IMR-90 (cell line): Measurements from ENCODE around the gene CLASP1.

Source experiments
- BHLHE40 ChIP-seq: fragments of 150-350 bp; IDR thresholded peaks from 2 replicates; pipeline ENCODE4 v1.6.1; 2016; ENCODE audit warnings: mild to moderate bottlenecking, low read depth, low read length
- CHD1 ChIP-seq: IDR thresholded peaks from 2 replicates; pipeline ENCODE4 v1.6.1; 2012; ENCODE audit warnings: low read depth, low read length, improper control_type of control experiment
- MAZ ChIP-seq: IDR thresholded peaks from 2 replicates; pipeline ENCODE4 v1.6.1; 2012; ENCODE audit warnings: low read depth, mild to moderate bottlenecking, low read length, improper control_type of control experiment, moderate library complexity, borderline replicate concordance
- MXI1 ChIP-seq: IDR thresholded peaks from 2 replicates; pipeline ENCODE4 v1.6.1; 2012; ENCODE audit warnings: low read depth, mild to moderate bottlenecking, low read length, moderate library complexity, borderline replicate concordance
- NFE2L2 ChIP-seq: fragments of 150-350 bp; IDR thresholded peaks from 2 replicates; pipeline ENCODE4 v1.6.1; 2016; ENCODE audit warnings: low read depth, mild to moderate bottlenecking, low read length
- POLR2A ChIP-seq: IDR thresholded peaks from 2 replicates; pipeline ENCODE4 v1.6.1; 2012; ENCODE audit warnings: mild to moderate bottlenecking, low read depth, low read length
- RAD21 ChIP-seq: IDR thresholded peaks from 2 replicates; pipeline ENCODE4 v1.6.1; 2012; ENCODE audit warnings: low read length, improper control_type of control experiment
- TF ChIP-seq, protein P1 (sequence below): conservative IDR thresholded peaks from 2 replicates; pipeline ENCODE4 v1.5.1; 2012; ENCODE audit warnings: mild to moderate bottlenecking, low read depth, low read length, improper control_type of control experiment
- TF ChIP-seq, protein P2 (sequence below): fragments of 150-350 bp; IDR thresholded peaks from 2 replicates; pipeline ENCODE4 v1.6.1; 2016; ENCODE audit warnings: low read depth, mild to moderate bottlenecking, low read length, moderate library complexity, borderline replicate concordance

DNA sequence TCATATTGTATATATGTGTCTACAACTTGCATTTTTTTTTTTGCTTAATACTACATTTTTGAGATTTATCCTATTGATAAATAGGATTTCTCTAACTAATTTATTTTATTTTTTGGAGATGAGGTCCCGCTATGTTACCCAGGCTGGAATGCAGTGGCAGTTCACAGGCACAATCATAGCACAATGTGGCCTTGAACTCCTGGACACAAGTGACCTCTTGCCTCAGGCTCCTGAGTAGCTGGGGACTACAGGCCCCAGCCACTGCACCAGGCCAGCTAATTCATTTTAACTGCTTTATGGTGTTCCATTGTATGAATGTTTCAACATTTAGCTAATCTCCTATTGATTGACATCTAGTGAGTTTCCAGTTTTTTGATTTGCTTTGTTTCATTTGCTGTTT is 16.8 kb upstream of the CLASP1 start:
- TF ChIP-seq, protein P1, sequence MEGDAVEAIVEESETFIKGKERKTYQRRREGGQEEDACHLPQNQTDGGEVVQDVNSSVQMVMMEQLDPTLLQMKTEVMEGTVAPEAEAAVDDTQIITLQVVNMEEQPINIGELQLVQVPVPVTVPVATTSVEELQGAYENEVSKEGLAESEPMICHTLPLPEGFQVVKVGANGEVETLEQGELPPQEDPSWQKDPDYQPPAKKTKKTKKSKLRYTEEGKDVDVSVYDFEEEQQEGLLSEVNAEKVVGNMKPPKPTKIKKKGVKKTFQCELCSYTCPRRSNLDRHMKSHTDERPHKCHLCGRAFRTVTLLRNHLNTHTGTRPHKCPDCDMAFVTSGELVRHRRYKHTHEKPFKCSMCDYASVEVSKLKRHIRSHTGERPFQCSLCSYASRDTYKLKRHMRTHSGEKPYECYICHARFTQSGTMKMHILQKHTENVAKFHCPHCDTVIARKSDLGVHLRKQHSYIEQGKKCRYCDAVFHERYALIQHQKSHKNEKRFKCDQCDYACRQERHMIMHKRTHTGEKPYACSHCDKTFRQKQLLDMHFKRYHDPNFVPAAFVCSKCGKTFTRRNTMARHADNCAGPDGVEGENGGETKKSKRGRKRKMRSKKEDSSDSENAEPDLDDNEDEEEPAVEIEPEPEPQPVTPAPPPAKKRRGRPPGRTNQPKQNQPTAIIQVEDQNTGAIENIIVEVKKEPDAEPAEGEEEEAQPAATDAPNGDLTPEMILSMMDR = no peak
- TF ChIP-seq RAD21 (no peak), POLR2A (no peak), MXI1 (no peak), BHLHE40 (no peak), MAZ (no peak), NFE2L2 (no peak), CHD1 (no peak)
- TF ChIP-seq, protein P2, sequence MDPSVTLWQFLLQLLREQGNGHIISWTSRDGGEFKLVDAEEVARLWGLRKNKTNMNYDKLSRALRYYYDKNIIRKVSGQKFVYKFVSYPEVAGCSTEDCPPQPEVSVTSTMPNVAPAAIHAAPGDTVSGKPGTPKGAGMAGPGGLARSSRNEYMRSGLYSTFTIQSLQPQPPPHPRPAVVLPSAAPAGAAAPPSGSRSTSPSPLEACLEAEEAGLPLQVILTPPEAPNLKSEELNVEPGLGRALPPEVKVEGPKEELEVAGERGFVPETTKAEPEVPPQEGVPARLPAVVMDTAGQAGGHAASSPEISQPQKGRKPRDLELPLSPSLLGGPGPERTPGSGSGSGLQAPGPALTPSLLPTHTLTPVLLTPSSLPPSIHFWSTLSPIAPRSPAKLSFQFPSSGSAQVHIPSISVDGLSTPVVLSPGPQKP = no peak
